Measurements from ENCODE around the gene GNG3. TPM values are rescaled to one million over a fixed set of nuclear protein-coding genes. Genes with fewer than 3 reads are reported as not detected.
A peak's percentile ranks its signal among the peaks of the same experiment; 100 is the strongest.

The GNG3 gene
- polyA plus RNA-seq, 2 of the 4 experiments (the other 2 are of a cell fraction): not detected

GRCh38 chr11:62671608-62672389 lies 35.7 kb upstream of the GNG3 start, which contains the start of the genes LBHD1 and UQCC3 (continued):
- TF ChIP-seq BCL3 (IDR thresholded peaks at IDR 0.05): peak; percentile 71; the same call in 2 of the 3 replicates
- no peak for TF ChIP-seq ZFP36 (IDR thresholded peaks at IDR 0.05; ENCODE audit: borderline replicate concordance, partially characterized antibody)
- peak; percentile 83 to 93 for TF ChIP-seq JUN (IDR thresholded peaks at IDR 0.05)
- TF ChIP-seq HMGXB4 (CRISPR knock-in tag; IDR thresholded peaks at IDR 0.05; ENCODE audit: borderline replicate concordance): peak; percentile 35; the same call in 1 of the 2 replicates
- no peak for TF ChIP-seq CTCF (IDR thresholded peaks at IDR 0.05)

GRCh38 chr11:62673196-62673525 lies 34.3 kb upstream of the GNG3 start:
- no peak for DNase-seq (ENCODE audit: low read depth in 1 of 2, low spot score in 1 of 2)
- no peak for ATAC-seq
- H3K9me3 ChIP-seq: no peaks in the 10 kb centered on the region
- ChIA-PET POLR2A (interaction anchor here (0.6 to 2.8 kb wide), 3 partner anchors 8 to 81 kb away, joined by 3 to 36 read pairs (median 4); partner anchors contain the start of genes C11orf98, CSKMT, LRRN4CL and TUT1), CTCF (interaction anchor here (1.1 to 9.0 kb wide), 5 partner anchors 8 to 114 kb away, joined by 3 to 72 read pairs (median 7); partner anchors contain the start of genes BSCL2, C11orf98, GNG3 and LRRN4CL)
- no peak for FAIRE-seq
- no peak overlapping the region for H3K4me3 ChIP-seq
- WGBS (ENCODE audit: missing lambda C conversion rate): 50% methylated on average over 2 of the region's 2 CpGs
- TF ChIP-seq FOSL2 (IDR thresholded peaks at IDR 0.05) (no peak), FOSL2 (CRISPR knock-in tag; IDR thresholded peaks at IDR 0.05) (no peak), ZNF302 (CRISPR knock-in tag; IDR thresholded peaks at IDR 0.05) (no peak), CEBPB (IDR thresholded peaks at IDR 0.05) (no peak), RCOR1 (IDR thresholded peaks at IDR 0.05; ENCODE audit: low read depth, low read length) (no peak), SREBF2 (IDR thresholded peaks at IDR 0.05) (no peak), FOXS1 (CRISPR knock-in tag; IDR thresholded peaks at IDR 0.05) (no peak), HMGXB4 (CRISPR knock-in tag; IDR thresholded peaks at IDR 0.05; ENCODE audit: borderline replicate concordance) (no peak), RAD21 (conservative IDR thresholded peaks at IDR 0.05 in 1 of 2, IDR thresholded peaks at IDR 0.05 in 1 of 2) (no peak), ELK1 (IDR thresholded peaks at IDR 0.05; ENCODE audit: low read depth, low read length) (no peak), FOSB (CRISPR knock-in tag; IDR thresholded peaks at IDR 0.05) (no peak), HEYL (CRISPR knock-in tag; IDR thresholded peaks at IDR 0.05) (no peak), PBX3 (IDR thresholded peaks at IDR 0.05) (no peak), NPAS2 (CRISPR knock-in tag; IDR thresholded peaks at IDR 0.05; ENCODE audit: borderline replicate concordance) (no peak), HOXA7 (CRISPR knock-in tag; IDR thresholded peaks at IDR 0.05) (no peak), NFE2L2 (conservative IDR thresholded peaks at IDR 0.05; ENCODE audit: low read length) (no peak)
- H3K4me1 ChIP-seq: peaks cover 31% of the 10 kb centered on the region
- peak overlapping the region in 1 of 2 experiments; percentile 98; a peak in 4 of 6 replicates for H3K27ac ChIP-seq
- peak overlapping the region; percentile 64 for H3K4me2 ChIP-seq

Data from A549 (cell line).